ENCODE results near the gene ELF5. TPM values are rescaled to one million over a fixed set of nuclear protein-coding genes. Genes with fewer than 3 reads are reported as not detected.

Gene ELF5
- total and polyA plus RNA-seq, 2 of the 8 experiments (the other 6 are each of a cell fraction or from before 2014, with no cell fraction given): not detected

GRCh38 chr11:34548278-34548677, 34.7 kb upstream of the ELF5 start (continued):
- TF ChIP-seq SIRT6 (IDR thresholded peaks at IDR 0.05; ENCODE audit: low read length): no peak
- no peak for TF ChIP-seq CHD1 (IDR thresholded peaks at IDR 0.05; ENCODE audit: low read depth, low read length)
- no peak for TF ChIP-seq KDM5A (IDR thresholded peaks at IDR 0.05; ENCODE audit: low read length)
- no peak for TF ChIP-seq EZH2 (IDR thresholded peaks at IDR 0.05; ENCODE audit: low read depth, low read length, severe bottlenecking)

Data from H1 (cell line).